Fibroblast of gingiva (primary cell): Measurements from ENCODE around the gene RGS6.

Experiments
- DNase-seq: peaks from one replicate; pipeline ENCODE4 v3.0.0-alpha.2; 2011; ENCODE audit warnings: low read depth

Gene RGS6

GRCh38 chr14:72081137-72081536 is 148.9 kb downstream of the RGS6 start:
- DNase-seq, result no peak

- DNase-seq, result no peak
Observed at GRCh38 chr14:72084935-72085334, 152.7 kb downstream of the RGS6 start.

GRCh38 chr14:72089625-72090024 is 157.4 kb downstream of the RGS6 start:
- DNase-seq, result no peak

- no peak for DNase-seq
Observed at GRCh38 chr14:72094844-72095582, 162.8 kb downstream of the RGS6 start.

GRCh38 chr14:72097173-72097783 is 165.0 kb downstream of the RGS6 start:
- DNase-seq, result no peak

- DNase-seq, result no peak
Observed at GRCh38 chr14:72098210-72098609, 166.0 kb downstream of the RGS6 start.

- no peak for DNase-seq
Observed at GRCh38 chr14:72099566-72099965, 167.3 kb downstream of the RGS6 start.

- DNase-seq, result no peak
Observed at GRCh38 chr14:72104011-72104613, 171.9 kb downstream of the RGS6 start.

- no peak for DNase-seq
Observed at GRCh38 chr14:72111911-72112310, 179.7 kb downstream of the RGS6 start.

- DNase-seq, result no peak
Observed at GRCh38 chr14:72118841-72119240, 186.6 kb downstream of the RGS6 start.

GRCh38 chr14:72120315-72120714 is 188.1 kb downstream of the RGS6 start:
- DNase-seq, result no peak

GRCh38 chr14:72123755-72124154 is 191.5 kb downstream of the RGS6 start:
- DNase-seq, result no peak

GRCh38 chr14:72124171-72124570 is 191.9 kb downstream of the RGS6 start:
- DNase-seq, result no peak

- DNase-seq, result no peak
Observed at GRCh38 chr14:72126091-72126490, 193.9 kb downstream of the RGS6 start.

GRCh38 chr14:72126561-72126960 is 194.3 kb downstream of the RGS6 start:
- DNase-seq, result no peak

- DNase-seq, result no peak
Observed at GRCh38 chr14:72128629-72129028, 196.4 kb downstream of the RGS6 start.

GRCh38 chr14:72129291-72129690 is 197.1 kb downstream of the RGS6 start:
- no peak for DNase-seq

GRCh38 chr14:72141084-72141483 is 208.9 kb downstream of the RGS6 start:
- no peak for DNase-seq

GRCh38 chr14:72142328-72142727 is 210.1 kb downstream of the RGS6 start:
- DNase-seq, result no peak

GRCh38 chr14:72146241-72146640 is 214.0 kb downstream of the RGS6 start:
- DNase-seq, result no peak

GRCh38 chr14:72154645-72155378 is 222.6 kb downstream of the RGS6 start:
- no peak for DNase-seq

GRCh38 chr14:72155379-72155993 is 223.3 kb downstream of the RGS6 start:
- DNase-seq, result no peak
